ENCODE measurements around the gene BAAT. TPM values are rescaled to one million over a fixed set of nuclear protein-coding genes. Genes with fewer than 3 reads are reported as not detected.
"Not testable (repeated sequence)": the region's sequence is repeated elsewhere in the genome, so short reads cannot be mapped to it uniquely, and the experiment has no call there.

The BAAT gene
- total RNA-seq, 3 donors from 2014 or later = 0.14 TPM; not detected in 2

DNA sequence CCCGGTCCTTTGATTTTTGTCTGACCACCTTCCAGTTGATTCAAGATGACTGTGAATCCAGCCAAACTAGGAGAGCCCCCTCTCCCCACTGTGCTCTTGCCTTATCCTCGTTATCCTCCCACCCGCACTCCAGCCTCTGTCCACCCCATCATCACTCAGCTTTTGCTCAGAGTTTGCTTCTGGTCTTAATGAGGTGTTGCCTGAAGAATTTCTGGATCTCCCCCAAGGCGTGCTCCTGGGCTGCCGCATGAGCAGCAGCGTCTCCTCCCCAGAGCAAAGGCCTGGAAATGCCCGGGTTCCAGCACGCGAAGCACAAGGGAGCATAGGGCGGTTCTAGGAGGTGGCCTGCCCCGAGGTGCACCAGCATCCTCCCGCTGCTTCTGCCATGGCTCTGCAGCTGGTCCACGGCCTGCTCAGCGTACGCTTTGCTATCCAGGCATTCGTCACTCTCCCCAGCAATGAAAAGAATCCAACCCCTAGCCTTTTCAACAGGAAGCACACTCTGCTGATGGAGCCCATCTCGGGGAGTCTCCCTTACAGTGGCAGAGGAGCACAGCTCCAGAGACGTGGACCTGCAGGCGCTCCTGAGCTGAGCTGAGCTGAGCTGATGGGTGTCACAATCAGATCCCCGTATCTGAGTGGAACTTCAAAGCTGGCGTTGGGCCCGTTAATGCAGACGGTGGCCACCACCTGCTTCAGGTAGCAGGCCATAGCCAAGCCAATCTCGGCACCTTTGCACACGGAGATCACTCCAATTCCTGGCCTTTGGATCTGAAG lies 50.7 kb downstream of the BAAT start:
- no peak for DNase-seq
- no peaks in the 10 kb centered on the region for H3K4me1 ChIP-seq (ENCODE audit: low read depth)
- H3K9me3 ChIP-seq = no peaks in the 10 kb centered on the region
- no peak overlapping the region for H3K4me3 ChIP-seq
- ATAC-seq = no peak
- TF ChIP-seq, protein P1, sequence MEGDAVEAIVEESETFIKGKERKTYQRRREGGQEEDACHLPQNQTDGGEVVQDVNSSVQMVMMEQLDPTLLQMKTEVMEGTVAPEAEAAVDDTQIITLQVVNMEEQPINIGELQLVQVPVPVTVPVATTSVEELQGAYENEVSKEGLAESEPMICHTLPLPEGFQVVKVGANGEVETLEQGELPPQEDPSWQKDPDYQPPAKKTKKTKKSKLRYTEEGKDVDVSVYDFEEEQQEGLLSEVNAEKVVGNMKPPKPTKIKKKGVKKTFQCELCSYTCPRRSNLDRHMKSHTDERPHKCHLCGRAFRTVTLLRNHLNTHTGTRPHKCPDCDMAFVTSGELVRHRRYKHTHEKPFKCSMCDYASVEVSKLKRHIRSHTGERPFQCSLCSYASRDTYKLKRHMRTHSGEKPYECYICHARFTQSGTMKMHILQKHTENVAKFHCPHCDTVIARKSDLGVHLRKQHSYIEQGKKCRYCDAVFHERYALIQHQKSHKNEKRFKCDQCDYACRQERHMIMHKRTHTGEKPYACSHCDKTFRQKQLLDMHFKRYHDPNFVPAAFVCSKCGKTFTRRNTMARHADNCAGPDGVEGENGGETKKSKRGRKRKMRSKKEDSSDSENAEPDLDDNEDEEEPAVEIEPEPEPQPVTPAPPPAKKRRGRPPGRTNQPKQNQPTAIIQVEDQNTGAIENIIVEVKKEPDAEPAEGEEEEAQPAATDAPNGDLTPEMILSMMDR (IDR thresholded peaks at IDR 0.05) = no peak
- no peaks in the 10 kb centered on the region for H3K36me3 ChIP-seq (ENCODE audit: low read depth)
- intact Hi-C loops (cut with DNase I, micrococcal nuclease) = no loop called here

DNA sequence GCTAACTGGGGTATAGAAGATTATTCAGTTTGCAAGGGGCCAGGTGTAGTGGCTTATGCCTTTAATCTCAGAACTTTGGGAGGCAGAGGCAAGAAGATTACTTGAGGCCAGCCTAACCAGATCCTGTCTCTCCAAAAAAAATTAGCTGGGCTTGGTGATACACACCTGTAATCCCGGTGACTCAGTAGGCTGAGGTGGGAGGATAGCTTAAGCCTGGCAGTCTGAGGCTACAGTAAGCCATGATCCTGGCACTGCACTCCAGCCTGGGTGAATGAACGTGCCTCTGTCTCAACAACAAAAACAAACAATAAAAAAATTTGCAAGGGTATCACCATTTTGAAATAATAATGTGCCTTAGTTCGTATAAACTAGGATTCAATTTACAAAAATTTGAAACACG lies 51.3 kb downstream of the BAAT start:
- intact Hi-C loops (cut with DNase I, micrococcal nuclease) = no loop called here
- no peak for DNase-seq
- ATAC-seq = no peak
- no peaks in the 10 kb centered on the region for H3K36me3 ChIP-seq (ENCODE audit: low read depth)
- no peak overlapping the region for H3K4me3 ChIP-seq
- no peaks in the 10 kb centered on the region for H3K9me3 ChIP-seq
- TF ChIP-seq, protein P1 (IDR thresholded peaks at IDR 0.05) = no peak
- no peaks in the 10 kb centered on the region for H3K4me1 ChIP-seq (ENCODE audit: low read depth)

DNA sequence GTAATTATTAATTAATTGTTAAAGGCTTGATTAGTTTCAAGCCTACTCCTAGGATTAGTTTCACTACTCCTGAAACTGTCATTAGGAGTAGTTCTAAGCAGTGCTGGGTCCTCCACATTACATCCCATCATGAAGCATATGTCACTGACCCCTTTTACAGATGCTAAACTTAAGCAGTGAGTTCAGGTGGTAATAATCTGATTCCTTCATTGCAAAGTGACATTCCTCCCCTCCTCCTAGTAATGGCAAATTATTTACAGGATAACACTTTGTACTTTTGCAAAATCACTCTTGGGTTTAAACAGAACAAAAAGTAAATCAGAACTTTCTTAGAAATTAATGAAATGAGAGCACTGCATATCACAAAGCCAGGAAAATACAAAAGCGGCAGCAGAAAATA lies 52.4 kb downstream of the BAAT start:
- intact Hi-C loops (cut with DNase I, micrococcal nuclease) = no loop called here
- Histone ChIP-seq H3K36me3 (ENCODE audit: low read depth) (no peaks in the 10 kb centered on the region), H3K4me3 (no peak overlapping the region), H3K4me1 (ENCODE audit: low read depth) (no peaks in the 10 kb centered on the region), H3K9me3 (peaks cover 6% of the 10 kb centered on the region)
- DNase-seq = no peak
- no peak for ATAC-seq
- TF ChIP-seq, protein P1 (IDR thresholded peaks at IDR 0.05) = no peak

DNA sequence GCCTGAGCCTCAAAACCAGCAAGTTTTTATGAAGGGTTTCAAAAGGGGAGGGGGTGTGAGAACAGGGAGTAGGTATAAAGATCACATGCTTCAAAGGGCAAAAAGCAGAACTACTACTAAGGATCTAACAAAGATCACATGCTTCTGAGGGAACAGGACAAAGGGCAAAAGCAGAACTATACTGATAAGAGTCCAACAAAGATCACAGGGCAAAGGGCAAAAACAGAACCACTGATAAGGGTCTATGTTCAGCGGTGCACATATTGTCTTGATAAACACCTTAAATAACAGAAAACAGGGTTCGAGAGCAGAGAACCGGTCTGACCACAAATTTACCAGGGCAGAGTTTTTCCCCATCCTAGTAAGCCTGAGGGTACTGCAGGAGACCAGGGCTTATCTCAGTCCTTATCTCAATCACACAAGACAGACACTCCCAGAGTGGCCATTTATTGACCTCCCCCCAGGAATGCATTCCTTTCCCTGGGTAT lies 57.3 kb downstream of the BAAT start:
- peak in 1 of 3 donors; percentile 5 for DNase-seq
- ATAC-seq; intact Hi-C loops (cut with DNase I, micrococcal nuclease): not testable (repeated sequence)

DNA sequence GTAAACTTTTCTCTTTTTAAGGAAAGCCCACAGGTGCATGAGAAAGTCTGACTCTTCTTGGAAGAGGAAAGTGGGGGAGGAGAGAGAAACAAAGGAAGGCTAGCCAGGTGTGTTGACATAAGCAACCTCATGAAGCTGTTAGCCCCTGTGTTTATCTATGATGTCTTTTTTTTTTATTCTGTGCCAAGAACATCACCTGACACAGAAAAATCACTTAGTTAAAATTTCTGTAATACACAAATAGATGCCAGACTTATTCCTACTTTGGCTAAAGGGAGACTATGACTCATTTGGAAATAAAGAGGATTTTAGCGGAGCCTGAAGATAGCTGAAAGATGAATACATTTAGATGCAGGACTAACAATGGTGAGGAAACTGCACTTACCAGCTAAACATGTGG lies 58.3 kb downstream of the BAAT start:
- H3K4me1 ChIP-seq (ENCODE audit: low read depth) = no peaks in the 10 kb centered on the region
- H3K36me3 ChIP-seq (ENCODE audit: low read depth) = no peaks in the 10 kb centered on the region
- TF ChIP-seq, protein P1 (IDR thresholded peaks at IDR 0.05) = no peak
- ATAC-seq (peak; percentile 74), DNase-seq (no peak)
- peaks cover 12% of the 10 kb centered on the region for H3K9me3 ChIP-seq
- intact Hi-C loops (cut with DNase I, micrococcal nuclease) = no loop called here
- no peak overlapping the region for H3K4me3 ChIP-seq

More for the DNA sequence above, 57.3 kb downstream of the BAAT start:
- not testable (repeated sequence) for H3K4me3 ChIP-seq; H3K36me3 ChIP-seq (ENCODE audit: low read depth); H3K4me1 ChIP-seq (ENCODE audit: low read depth)
- peaks cover 12% of the 10 kb centered on the region for H3K9me3 ChIP-seq

DNA sequence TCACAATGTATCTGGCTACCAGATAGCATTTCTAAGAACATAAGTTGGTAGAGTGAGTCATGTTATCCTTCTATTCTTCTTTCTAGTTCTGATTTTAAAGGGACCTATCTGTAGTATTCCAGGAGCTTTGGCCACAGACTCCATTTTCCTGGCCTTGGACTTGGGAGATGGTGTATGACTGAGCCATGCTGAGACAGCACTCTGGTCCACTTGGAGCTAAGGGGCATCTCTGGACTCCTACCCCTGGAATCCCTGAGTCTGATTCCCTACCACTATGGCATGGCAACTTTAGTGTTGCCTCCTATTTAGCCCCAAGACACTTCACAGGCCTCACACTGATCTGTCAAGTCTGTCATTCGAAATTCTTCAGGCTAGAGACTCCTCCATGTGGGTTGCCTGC lies 58.8 kb downstream of the BAAT start:
- DNase-seq = no peak
- peaks cover 12% of the 10 kb centered on the region for H3K9me3 ChIP-seq
- no peak overlapping the region for H3K4me3 ChIP-seq
- intact Hi-C loops (cut with DNase I, micrococcal nuclease) = no loop called here
- no peaks in the 10 kb centered on the region for H3K4me1 ChIP-seq (ENCODE audit: low read depth)
- ATAC-seq = peak; percentile 31
- H3K36me3 ChIP-seq (ENCODE audit: low read depth) = no peaks in the 10 kb centered on the region
- TF ChIP-seq, protein P1 (IDR thresholded peaks at IDR 0.05) = no peak
